MM.1S (cell line): ENCODE data around the gene C16orf89.
A peak's percentile ranks its signal among the peaks of the same experiment; 100 is the strongest.
"Not testable (repeated sequence)": the region's sequence is repeated elsewhere in the genome, so short reads cannot be mapped to it uniquely, and the experiment has no call there.

ENCODE experiments used
- EZH2phosphoT487 ChIP-seq: fragments of 300-600 bp; sonication (generic); IDR thresholded peaks from 2 replicates; pipeline ENCODE4 v1.6.1; 2018; ENCODE audit warnings: antibody characterized with exemption, low read length
- TF ChIP-seq, protein P1 (sequence below): fragments of 300-600 bp; sonication (generic); IDR thresholded peaks from 2 replicates; pipeline ENCODE4 v1.5.1; 2016; ENCODE audit warnings: antibody characterized with exemption, low read length, mixed read lengths

DNA sequence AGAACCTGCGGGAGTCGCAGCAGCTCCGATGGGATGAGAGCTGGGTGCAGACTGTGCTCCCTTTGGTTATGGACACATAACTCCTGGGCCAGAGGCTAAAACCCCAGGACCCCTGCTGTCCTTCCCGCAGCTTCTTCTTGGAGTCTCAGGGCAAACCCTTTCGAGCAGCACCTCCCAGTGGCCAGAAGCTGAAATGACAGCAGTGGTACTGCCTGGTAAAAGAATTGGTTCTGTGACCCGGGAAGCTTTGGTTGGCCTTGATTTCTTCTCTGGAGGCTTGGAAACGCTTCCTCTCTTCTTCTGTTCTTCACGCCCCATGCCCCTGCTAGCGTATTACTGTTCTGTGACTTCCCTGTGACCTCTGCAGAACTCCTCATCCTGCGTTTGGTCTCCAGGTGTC lies 19.0 kb upstream of the C16orf89 start:
- TF ChIP-seq, protein P1, sequence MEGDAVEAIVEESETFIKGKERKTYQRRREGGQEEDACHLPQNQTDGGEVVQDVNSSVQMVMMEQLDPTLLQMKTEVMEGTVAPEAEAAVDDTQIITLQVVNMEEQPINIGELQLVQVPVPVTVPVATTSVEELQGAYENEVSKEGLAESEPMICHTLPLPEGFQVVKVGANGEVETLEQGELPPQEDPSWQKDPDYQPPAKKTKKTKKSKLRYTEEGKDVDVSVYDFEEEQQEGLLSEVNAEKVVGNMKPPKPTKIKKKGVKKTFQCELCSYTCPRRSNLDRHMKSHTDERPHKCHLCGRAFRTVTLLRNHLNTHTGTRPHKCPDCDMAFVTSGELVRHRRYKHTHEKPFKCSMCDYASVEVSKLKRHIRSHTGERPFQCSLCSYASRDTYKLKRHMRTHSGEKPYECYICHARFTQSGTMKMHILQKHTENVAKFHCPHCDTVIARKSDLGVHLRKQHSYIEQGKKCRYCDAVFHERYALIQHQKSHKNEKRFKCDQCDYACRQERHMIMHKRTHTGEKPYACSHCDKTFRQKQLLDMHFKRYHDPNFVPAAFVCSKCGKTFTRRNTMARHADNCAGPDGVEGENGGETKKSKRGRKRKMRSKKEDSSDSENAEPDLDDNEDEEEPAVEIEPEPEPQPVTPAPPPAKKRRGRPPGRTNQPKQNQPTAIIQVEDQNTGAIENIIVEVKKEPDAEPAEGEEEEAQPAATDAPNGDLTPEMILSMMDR: peak; percentile 51
- TF ChIP-seq EZH2phosphoT487: not testable (repeated sequence)
